HG03565 (cell line): ENCODE measurements around the gene BBS9.

Source experiments
- ATAC-seq: cut with Tn5 transposase; IDR thresholded peaks from one replicate; pipeline ENCODE4 v1.9.1; 2021; ENCODE audit warnings: mild to moderate bottlenecking, moderate library complexity; ENCODE audit not compliant: unreplicated experiment

The BBS9 gene

DNA sequence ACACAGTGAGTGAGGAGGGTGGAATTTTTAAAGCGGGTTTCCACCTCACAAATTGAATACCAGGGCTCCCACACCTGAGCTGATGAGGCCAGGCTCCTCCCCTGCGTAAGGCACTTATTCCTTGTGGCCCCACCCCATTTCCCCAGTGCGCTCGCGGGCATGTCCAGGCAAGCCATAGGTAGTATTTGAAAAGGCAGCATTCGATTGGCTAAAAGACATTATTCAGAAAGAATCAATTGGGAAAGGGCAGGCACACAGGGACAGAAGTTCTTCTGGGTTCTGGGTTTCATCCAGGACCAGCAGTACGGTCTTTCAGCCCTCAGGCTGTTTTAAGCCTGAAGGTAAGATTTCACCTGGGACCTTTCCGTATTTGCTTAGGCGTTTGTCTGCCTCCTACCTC, 222.3 kb downstream of the BBS9 start:
- ATAC-seq, result no peak

DNA sequence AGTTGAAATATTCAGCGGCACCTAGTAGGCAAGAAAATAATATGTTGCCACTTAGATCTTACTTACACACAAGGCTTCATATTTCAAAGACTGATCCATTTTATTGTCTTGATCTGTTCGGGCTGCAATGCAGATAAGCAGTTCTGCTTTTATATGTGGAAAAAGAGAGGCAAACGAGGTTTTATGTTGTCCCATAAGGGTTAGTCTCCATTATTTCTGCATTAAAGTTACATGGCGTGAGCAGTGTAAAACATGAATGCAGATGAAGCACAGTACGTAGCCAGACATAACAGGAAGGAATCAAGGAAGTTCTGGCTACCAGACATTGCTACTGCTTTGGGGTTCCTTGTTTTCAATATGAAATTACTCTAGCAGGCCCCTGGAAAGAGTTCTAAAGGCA, 224.8 kb downstream of the BBS9 start:
- no peak for ATAC-seq

DNA sequence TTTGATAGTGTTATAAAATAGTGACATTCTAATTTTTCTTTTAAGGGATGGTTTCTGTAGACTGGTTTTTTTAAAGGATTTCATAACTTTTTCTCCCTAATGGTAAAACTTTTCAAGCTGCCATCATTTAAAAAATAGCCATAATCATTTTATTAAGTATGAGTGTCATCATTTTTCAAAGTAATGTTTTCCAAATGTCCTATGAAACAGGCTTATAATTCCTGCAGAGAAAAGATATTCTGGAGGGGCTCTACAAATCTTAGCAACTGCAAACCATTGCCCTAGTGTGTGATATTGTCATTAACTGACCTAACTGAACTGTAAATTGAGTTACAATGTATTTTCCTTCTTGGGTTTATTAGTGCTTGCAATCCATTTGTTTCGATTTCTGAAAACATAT, 226.0 kb downstream of the BBS9 start:
- no peak for ATAC-seq

DNA sequence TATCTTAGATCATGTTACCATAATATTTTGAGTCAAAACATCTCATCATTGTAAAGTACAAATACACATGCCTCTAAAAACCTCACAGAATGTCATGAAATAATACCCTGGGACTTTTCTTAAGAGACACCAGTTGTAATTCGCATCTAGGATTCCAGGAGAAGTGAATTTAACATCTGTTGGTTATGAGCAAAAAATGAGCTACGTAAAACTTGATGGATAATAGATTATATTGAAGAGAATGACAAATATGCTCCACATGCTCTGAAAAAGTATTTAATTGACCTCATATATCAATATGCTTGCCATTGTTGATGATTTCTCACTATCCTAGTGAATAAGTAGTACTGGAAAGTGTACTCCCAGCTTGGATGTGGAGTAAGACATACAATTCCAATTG, 227.0 kb downstream of the BBS9 start:
- ATAC-seq, result no peak

DNA sequence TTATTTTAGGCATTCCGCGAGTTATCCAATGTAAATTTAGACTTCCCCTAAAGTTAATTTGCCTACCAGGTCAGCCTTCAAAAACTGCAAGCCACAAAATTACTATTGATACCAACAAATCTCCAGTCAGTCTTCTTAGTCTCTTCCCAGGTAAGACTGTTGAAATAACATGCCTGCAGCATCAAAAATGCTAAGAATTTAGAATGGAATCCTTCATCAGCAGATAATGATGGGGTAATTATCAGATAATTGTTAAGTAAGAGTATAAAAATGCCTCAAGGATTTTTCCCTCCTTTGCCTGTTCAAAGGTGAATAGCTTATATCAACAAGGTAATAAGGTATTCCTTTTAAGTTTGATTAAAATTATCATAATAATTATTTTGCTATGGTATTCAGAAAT, 228.5 kb downstream of the BBS9 start:
- no peak for ATAC-seq

DNA sequence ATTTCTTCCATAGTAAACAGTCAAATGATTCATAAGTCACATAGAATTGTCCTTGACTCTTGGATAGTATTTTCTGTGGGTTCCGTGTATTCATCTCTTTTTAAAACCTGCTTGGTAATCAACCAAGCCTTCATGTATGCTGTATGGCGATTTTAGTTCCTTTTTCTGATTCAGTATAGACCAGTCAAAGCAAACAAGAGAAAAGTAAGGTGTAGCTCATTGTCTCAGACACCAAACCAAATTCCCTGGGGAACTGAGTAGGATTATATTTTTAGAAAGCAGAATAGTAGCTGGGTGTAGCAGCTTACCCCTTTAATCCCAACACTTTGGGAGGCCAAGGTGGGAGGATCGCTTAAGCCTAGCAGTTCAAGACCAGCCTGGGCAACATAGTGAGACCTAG, 240.5 kb downstream of the BBS9 start:
- ATAC-seq, result no peak

DNA sequence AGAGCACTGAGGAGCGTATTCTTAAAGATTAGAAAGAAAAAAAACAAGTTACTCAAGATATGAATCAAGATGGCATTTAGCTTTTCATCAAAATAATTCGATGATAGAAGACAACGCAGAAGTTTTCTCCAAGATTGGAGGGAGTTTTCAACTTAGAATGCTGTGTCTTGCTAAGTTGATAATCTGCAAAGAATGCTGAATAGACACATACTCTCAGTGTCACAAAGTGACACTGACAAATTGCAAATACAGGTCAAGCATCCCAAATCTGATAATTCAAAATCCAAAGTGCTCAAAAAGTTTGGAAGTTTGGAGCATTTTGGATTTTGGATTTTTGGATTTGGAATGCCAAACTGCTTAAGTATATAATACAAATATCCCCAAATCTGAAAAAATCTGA, 243.8 kb downstream of the BBS9 start:
- no peak for ATAC-seq

DNA sequence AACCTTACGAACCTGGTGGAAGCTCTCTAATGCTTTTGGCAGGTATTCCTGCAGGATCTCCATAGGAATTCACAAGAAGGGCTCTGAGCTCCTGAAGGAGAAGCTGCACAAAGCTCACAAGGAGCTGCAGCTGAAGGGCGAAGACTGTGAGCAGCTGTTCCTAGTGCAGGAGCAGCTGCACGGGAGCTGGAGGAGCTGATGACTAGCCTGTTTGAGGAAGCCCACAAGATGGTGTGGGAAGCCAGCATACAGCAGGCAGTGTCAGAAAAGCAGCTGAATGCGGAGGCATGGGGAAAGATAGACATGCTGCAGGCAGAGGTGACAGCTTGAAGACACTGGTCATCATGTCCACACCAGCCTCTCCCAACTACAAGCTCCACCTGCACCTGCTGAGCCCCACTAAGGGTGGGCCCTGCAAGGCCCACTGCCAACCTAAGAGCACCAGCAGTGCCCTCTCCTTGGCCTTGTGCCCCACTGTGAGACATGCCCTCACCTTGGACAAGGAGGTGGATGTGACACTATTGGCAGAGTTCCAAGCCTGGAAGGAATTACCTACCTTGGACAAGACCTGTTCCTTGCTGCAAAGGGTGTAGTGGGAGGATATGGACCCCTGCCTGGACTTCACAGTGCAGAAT, 250.6 kb downstream of the BBS9 start:
- ATAC-seq, result no peak

DNA sequence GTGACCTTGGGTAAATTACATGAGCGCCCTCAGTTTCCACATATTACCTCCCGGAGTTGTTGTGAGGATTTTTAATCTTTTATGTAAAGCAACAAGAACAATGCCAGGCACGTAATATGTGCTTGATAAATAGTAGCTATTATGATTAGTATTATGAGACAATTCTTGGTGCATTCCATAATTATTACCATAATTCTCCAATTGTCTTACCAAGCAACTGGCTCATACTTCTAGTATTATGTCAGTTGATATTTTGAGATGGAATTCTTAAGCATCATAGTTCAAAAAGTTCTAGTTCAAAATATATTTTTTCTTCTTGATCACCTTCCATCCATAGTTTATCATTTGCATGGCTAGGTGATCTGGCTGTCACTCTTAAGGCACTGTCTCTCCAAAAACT, 259.0 kb downstream of the BBS9 start:
- ATAC-seq, result no peak

DNA sequence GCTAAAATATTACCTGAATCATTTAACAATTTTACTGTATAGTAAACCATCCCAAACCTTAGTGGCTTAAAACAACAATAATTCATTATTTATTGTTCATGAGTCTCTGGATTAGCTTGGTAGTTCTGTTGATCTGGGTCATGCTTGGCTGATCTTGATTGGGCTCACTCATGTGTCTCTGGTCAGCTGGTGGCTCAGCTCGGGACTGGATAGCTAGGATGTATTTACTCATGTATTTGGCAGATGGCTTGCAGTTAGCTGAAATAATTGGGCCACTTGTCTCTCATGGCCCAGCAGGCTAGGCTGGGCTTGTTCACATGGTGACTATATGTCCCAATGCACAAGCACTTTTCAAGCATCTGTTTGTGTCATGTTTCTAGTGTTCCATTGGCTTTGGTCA, 262.8 kb downstream of the BBS9 start:
- ATAC-seq, result no peak

DNA sequence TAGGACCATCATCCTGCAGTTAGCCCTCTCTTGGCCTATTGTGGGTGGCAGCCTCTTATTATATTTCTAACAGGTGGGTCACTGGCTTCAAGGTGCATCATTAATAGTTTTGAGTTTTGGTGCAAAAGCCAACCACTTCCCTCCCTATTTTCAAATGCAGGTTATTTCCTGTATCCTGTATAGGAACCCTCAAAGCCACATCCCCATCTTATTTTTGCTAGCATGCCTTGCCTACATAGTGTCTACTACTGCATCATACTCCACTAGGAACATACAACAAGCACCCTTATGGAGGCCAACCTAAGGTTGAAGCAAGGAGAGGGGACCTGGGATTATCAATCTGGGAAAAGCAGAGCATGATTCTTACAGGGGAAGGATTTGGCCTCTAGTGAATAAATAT, 264.4 kb downstream of the BBS9 start:
- ATAC-seq, result no peak

DNA sequence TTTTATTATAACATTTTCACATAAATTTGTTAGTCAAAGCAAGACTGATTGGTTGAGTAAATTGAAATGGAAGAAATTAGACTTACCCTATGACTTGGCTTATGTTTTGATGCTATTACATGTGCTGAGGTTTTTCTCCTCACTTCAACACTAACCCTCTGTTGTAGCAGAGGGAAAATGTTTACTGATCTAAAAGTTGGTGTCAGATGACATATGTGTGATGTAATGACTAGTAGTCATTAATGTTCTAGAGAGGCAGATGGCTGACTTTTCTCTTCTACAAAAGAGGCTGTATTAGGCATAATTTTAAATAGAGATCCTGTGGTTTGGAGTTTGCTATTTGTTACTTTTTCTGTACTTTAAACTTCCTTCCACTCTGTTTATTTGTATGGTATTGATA, 266.0 kb downstream of the BBS9 start:
- no peak for ATAC-seq

DNA sequence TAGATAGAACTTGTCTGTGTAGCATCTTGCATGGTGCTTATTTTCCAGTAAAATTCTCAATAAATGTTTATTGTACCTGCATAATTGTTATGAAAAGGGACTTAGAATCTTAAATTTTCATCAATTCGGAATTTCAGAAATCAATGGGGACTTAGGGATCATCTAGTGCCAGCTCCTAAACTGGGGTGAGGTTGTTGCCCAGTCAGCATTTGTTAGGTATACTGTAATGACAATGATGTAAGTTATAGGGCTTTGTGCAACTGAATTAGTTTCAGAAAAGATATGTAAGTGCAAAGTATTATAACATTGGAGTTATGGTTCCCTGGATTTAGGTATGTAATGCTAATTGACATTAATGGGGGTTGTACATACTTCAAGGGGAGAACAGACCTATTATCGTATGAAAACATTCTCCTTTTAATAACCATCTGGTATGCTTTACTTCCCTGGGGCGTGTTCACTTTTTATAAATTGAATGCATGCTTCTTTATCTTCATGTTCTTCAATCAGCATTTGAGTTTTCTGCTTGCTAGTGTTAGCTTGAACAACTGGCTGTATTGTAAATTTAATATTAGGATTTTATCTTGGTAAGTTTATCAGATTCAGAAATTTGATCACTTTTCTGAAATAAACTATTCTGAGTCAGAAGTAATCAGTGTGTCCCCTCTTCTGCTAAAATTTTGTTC, 270.3 kb downstream of the BBS9 start:
- no peak for ATAC-seq

DNA sequence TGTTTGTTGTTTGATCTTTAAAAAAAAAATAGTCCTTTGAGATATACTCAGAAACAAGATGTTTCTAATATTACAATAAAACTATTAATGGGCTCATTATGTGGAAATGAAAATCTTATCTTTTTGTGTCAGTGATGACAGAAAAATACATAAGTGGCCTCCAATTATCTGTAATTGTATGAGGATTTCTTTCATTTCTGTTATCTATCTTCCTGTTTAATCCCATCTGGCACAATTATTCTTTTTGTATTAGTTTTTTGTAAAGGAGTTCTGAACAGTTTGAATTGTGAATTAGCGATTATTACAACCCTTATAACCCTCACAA, 270.8 kb downstream of the BBS9 start:
- ATAC-seq, result no peak

DNA sequence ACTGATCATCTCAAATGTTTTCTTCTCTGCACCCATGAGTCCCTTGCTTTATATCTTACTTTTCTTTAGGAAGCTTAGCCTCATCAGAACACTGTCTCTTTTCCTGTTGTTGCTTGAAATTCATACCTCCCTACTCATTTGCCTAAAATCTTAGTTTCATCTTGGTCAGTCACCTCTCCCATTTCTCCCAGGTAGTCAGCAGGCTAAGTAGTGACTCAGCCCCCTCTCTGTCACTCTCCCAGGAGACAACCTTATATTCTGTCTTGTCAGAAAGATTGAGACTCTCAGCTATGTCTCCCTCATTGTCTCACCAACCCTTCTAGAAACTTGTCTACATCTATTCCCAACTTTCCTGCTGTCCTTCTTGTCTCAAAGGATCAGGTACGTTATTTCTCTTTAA, 280.9 kb downstream of the BBS9 start:
- no peak for ATAC-seq

DNA sequence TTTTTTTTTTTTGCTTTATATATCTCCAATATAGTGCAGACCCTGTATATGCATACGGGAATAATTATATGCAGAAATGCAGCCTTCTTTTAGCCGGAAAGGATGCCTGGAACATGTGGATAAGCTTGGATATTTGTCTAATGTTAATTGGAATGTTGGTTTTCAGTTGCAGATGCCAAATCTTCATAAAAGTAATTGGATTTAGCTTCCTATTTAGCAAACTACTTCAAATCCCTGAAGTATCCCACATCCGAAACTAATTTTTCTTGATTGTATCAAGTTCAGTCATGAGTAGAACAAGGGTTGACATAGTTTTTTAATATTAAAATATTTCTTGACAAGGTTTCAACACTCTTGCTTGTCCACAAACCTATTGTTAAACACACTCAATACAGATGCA, 281.7 kb downstream of the BBS9 start:
- ATAC-seq, result no peak

DNA sequence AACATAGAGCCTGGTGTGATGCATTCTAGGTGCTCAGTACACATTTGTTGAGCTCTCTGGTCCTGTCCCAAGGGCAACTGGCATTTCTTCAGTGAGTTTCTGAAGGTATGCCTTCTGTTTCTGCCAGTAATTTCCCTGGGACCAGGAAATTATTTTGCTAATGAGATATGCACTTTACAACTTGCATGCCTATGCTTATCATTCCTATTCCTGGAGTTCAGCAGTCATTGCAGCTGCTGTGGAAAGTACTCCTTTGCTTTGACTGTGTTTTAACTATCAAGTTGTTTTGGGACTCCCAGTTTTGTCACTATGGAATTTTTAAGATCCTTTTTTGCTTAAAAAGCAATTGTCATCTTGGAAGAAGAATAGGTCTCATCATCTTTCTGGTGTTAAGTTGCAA, 283.0 kb downstream of the BBS9 start:
- ATAC-seq, result no peak

DNA sequence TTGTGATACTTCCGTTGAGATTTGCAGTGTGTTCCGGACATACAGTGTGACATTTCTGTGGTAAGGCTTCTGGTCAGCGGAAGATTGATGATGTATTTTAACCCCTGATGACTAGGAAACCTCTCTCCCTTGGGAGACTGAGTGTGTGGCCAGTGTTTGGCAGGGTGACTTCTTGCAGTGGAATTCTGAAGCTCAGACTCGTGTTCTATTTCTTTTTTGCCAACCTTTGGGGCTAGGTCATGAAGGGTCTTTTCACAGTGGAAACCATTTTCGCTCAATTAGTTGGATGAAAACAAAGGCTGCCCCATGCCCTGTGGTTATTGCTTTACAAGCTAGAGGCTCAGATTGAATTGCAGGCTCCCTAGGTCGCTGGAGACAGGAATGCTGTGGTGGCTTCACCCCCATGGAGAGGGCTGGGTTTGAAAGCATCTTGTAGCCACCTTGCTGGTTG, 288.9 kb downstream of the BBS9 start:
- ATAC-seq, result no peak

DNA sequence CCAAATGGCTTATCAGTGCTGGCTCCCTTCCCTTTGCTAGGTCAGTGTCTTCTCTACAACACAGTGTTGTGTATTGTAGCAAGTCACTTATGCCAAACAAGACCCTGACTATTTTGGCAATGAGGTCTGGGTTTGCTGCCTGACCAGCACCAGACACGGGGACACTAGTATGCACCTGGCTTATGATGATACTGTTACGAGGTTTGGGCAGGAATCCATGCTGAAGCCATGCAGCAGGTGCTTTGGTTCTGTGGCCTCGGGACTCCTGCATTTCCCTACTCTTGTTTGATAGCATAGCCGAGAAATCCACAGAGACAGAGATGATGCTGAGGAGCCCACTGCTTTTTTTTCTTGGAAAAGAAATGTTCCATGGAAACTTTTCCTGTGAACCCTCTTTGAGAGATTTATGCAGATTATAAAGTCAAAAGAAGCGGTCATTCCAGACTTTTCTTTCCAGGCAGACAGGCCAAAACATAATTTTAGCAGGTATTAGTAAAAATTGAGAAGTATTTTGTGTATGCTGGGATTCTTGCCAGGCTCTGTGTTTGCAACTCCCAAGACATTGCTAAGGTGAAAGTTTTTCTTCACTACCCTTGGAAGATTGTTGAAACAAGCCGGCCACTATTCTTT, 291.1 kb downstream of the BBS9 start:
- ATAC-seq, result no peak

DNA sequence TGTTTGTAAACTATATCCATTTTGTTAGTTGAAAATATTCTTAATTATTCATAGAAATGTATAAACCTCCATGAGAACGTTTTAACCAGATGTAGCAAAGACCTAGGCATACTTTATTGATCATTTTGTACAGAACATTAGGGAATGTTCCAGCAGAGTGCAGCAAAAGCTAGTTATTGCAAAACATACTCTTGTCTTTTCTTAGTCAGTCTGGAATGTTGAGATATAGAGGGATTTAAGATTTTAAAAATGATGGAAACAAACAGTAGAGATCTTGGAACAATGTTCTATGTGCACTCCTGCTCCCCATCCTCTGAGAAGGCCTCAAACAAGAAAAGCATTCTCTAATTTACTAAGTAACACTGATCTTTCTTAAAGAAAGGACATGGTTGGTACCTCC, 292.1 kb downstream of the BBS9 start:
- ATAC-seq, result no peak

DNA sequence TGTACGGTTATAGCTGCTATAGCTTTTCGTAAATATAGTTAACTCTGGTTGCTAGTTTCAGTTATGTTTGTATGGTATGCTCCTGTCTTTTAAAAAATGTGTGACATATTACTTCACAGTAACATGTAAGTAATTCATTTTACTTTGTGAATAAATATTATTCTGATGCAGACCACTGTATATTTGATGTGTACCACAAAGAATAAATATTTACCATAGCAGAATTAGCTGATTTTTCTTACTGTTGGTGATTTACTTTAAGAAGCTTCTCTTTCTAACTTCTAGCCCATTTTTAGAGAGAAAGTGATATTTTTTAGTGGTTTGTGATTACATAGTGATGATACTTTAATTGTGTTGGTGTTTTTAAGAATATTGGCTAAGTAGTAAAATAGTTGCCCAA, 292.8 kb downstream of the BBS9 start:
- no peak for ATAC-seq

DNA sequence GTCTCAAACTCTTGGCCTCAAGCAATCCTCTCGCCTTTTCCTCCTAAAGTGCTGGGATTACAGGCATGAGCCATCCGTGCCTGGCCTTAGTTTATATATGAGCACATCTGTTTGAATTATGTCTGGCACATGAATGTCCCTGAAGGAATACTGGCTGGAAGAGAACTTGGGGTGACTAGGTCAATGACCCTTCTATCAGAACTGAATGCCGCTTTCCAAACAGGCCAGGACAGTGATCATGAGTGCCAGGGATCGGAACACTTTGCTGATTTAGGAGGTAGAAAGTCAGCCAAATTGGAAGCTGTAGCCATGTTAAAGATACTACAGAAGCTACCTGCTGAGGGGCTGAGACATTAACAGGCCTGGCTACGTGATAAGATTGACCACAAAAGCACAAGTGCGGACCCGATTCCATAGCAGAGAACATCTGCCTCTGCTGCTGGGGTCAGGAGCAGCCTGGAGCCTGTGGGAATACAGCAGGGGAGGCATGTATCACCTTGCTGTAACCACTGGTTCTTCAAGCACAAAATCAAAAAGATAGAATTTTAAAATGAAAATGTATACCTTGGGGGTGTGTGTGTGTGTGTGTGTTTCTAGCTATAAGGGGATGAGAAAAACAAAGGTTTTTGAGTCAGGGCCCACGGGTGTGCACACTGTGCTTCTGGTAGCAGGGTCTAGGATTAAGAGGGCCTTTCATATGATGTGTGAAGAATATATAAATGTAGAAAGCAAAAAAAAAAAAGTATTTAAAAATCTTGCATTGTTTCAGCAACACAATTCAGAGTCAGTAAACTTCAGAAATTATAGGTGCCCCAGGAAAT, 293.7 kb downstream of the BBS9 start:
- ATAC-seq, result peak; percentile 19
